ENCODE data around the gene EIF4G1.
"Not testable (repeated sequence)": the region's sequence is repeated elsewhere in the genome, so short reads cannot be mapped to it uniquely, and the experiment has no call there.

Gene EIF4G1

GRCh38 chr3:184337981-184338380, 23.6 kb downstream of the EIF4G1 start:
- DNase-seq (ENCODE audit: low read depth) = no peak
- no peak for TF ChIP-seq CTCF (conservative IDR thresholded peaks at IDR 0.05; ENCODE audit: low read depth, low read length)
- no peak overlapping the region for H3K4me3 ChIP-seq (ENCODE audit: low read length)

GRCh38 chr3:184338511-184338945, 24.1 kb downstream of the EIF4G1 start:
- peak; percentile 17 for TF ChIP-seq CTCF (conservative IDR thresholded peaks at IDR 0.05; ENCODE audit: low read depth, low read length)
- DNase-seq (ENCODE audit: low read depth) = peak; percentile 72
- peak overlapping the region; percentile 42 for H3K4me3 ChIP-seq (ENCODE audit: low read length)

DNA sequence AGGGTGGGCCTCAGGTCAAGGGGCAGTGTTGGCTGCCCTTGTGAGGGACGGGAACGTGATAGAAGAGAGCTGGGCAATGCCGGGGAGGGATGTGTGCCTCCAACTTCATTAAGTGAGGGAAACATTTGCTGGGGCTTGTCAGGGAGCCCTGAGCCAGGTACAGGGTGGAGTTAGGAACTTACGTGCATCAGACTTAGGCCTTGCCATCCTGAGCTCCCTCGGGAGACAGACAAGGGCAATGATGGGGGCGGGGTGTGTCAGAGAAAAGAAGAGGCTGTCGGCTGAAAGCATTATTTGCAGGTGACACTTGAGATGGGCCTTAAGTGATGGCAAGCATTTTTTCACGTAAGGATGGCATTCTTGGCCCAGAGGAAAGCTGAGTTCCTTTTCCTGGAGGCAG, 24.6 kb downstream of the EIF4G1 start:
- no peak for DNase-seq (ENCODE audit: low read depth)
- peak overlapping the region; percentile 42 for H3K4me3 ChIP-seq (ENCODE audit: low read length)
- TF ChIP-seq CTCF (conservative IDR thresholded peaks at IDR 0.05; ENCODE audit: low read depth, low read length) = no peak

DNA sequence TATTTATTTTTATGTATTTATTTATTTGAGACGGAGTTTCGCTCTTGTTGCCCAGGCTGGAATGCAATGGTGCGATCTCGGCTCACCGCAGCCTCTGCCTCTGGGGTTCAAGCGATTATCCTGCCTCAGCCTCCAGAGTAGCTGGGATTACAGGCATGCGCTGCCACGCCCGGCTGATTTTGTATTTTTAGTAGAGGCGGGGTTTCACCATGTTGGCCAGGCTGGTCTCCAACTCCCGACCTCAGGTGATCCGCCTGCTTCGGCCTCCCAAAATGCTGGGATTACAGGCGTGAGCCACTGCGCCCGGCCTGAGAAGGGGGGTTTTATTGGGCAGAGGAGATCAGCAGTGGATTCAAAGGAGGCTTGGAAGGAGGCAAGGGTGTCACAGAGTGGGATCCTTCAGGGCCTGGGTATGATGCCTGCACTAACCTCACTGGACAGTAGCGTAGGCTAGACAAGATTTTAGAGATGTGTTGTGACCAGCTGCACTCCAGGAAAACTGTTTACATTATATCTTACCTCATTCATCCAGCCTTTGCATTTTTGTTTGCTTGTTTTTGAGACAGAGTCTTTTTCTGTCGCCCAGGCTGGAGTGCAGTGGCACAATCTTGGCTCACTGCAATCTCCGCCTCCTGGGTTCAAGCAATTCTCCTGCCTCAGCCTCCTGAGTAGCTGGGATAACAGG, 25.2 kb downstream of the EIF4G1 start:
- DNase-seq (ENCODE audit: low read depth); H3K4me3 ChIP-seq (ENCODE audit: low read length): not testable (repeated sequence)

DNA sequence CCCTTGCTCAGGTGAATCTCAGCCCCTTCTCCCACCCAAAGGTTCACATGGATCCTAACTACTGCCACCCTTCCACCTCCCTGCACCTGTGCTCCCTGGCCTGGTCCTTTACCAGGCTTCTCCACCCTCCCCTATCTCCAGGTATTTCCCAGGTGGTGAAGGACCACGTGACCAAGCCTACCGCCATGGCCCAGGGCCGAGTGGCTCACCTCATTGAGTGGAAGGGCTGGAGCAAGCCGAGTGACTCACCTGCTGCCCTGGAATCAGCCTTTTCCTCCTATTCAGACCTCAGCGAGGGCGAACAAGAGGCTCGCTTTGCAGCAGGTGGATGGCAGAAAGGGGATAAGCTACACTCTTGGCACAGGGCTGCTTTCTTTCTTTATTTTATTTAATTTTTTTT, 27.5 kb downstream of the EIF4G1 start:
- no peak overlapping the region for H3K4me3 ChIP-seq (ENCODE audit: low read length)
- DNase-seq (ENCODE audit: low read depth) = no peak
- no peak for TF ChIP-seq CTCF (conservative IDR thresholded peaks at IDR 0.05; ENCODE audit: low read depth, low read length)

DNA sequence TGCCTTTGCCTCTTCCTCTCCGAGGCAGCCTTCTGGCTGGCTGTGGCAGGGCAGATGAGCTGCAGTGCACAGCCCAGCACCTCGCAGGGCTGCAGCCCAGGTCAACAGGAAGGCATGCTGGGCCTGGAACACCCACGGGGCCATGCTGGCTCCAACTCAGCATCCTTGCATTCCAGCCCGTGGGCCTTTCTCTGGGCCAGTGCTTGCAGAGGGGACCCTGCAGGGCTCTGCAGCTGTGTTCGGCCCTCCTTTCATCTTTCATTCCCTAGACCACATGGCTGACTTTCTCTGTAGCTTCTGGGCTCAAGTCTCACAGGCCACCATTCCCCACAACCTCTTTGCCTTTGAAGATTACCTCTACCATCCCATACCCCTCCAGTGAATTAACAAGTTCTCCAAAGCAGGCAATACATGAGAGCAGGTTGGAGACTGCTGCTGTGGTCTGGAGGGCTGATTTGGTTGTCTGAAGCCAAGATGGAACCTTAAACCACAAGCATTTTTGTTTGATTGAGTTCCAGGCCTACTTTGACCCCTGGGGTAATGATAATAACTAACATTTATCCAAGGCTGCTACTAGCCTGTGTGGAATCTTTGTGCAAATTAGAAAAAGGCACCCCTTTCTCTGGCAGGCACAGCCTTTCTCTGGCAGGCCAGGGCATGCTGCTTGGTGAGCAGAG, 28.9 kb downstream of the EIF4G1 start:
- TF ChIP-seq CTCF (conservative IDR thresholded peaks at IDR 0.05; ENCODE audit: low read depth, low read length) = no peak
- no peak overlapping the region for H3K4me3 ChIP-seq (ENCODE audit: low read length)
- DNase-seq (ENCODE audit: low read depth) = no peak

GRCh38 chr3:184344579-184345316, 30.3 kb downstream of the EIF4G1 start:
- no peak for DNase-seq (ENCODE audit: low read depth)
- no peak for TF ChIP-seq CTCF (conservative IDR thresholded peaks at IDR 0.05; ENCODE audit: low read depth, low read length)
- no peak overlapping the region for H3K4me3 ChIP-seq (ENCODE audit: low read length)

Data from retinal pigment epithelial cell (primary cell).